GM19099 (cell line): ENCODE measurements around the gene MXRA8.

Source experiments
- POLR2A ChIP-seq: IDR thresholded peaks from 3 replicates; pipeline ENCODE4 v1.6.1; 2011; ENCODE audit warnings: low read depth; ENCODE audit not compliant: insufficient read length; ENCODE audit errors: extremely low read depth

Gene MXRA8

GRCh38 chr1:1307261-1307922, 51.0 kb downstream of the MXRA8 start:
- TF ChIP-seq POLR2A = no peak

GRCh38 chr1:1306661-1307260, 51.6 kb downstream of the MXRA8 start:
- TF ChIP-seq POLR2A = no peak

GRCh38 chr1:1306070-1306660, 52.2 kb downstream of the MXRA8 start:
- TF ChIP-seq POLR2A = no peak

GRCh38 chr1:1305300-1306069, 52.9 kb downstream of the MXRA8 start:
- TF ChIP-seq POLR2A = peak; percentile 42

- TF ChIP-seq POLR2A = no peak
Observed at GRCh38 chr1:1304331-1305299, 53.7 kb downstream of the MXRA8 start.

- TF ChIP-seq POLR2A = no peak
Observed at GRCh38 chr1:1303736-1304135, 54.6 kb downstream of the MXRA8 start.

- TF ChIP-seq POLR2A = no peak
Observed at GRCh38 chr1:1302951-1303509, 55.3 kb downstream of the MXRA8 start.
